Fibroblast of the aortic adventitia (primary cell): ENCODE data around the gene PGAM5. TPM values are rescaled to one million over a fixed set of nuclear protein-coding genes. Genes with fewer than 3 reads are reported as not detected.
A peak's percentile ranks its signal among the peaks of the same experiment; 100 is the strongest.

ENCODE experiments used
- DNase-seq: peaks from one replicate; pipeline ENCODE4 v3.0.0-alpha.2; 2010; ENCODE audit warnings: low read depth
- H3K4me3 ChIP-seq: 2 replicates; pipeline ENCODE4 v1.5.1; 2011; ENCODE audit warnings: low read depth, mild to moderate bottlenecking, control low read depth, low read length, moderate library complexity
- CTCF ChIP-seq: IDR thresholded peaks from 2 replicates; pipeline ENCODE4 v1.5.1; 2011; ENCODE audit warnings: mild to moderate bottlenecking, low read length, control low read depth, inconsistent platforms; ENCODE audit not compliant: insufficient read depth
- total RNA-seq: library from RNA; depleted of rRNA; stranded (reverse); fragments of >200 nt; gene quantifications from 2 replicates; pipeline ENCODE4 v1.2.3, GENCODE V29; 2012; ENCODE audit warnings: low replicate concordance

Gene PGAM5
- total RNA-seq, 1 donor: 22.4 TPM

- H3K4me3 ChIP-seq: no peak overlapping the region
- no peak for TF ChIP-seq CTCF
- DNase-seq: no peak
Measured at GRCh38 chr12:132703641-132704040, 7.0 kb upstream of the PGAM5 start.

GRCh38 chr12:132707241-132707640 lies 3.4 kb upstream of the PGAM5 start:
- H3K4me3 ChIP-seq: no peak overlapping the region
- DNase-seq: no peak
- no peak for TF ChIP-seq CTCF

- no peak for DNase-seq
- no peak overlapping the region for H3K4me3 ChIP-seq
- TF ChIP-seq CTCF: no peak
Measured at GRCh38 chr12:132708150-132708549, 2.5 kb upstream of the PGAM5 start.

- DNase-seq: no peak
- peak overlapping the region; percentile 85 for H3K4me3 ChIP-seq
- TF ChIP-seq CTCF: no peak
Measured at GRCh38 chr12:132710043-132710404, 618 bp upstream of the PGAM5 start.

- TF ChIP-seq CTCF: no peak
- peak overlapping the region; percentile 85 for H3K4me3 ChIP-seq
- DNase-seq: peak; percentile 23
Measured at GRCh38 chr12:132711080-132711843, 620 bp downstream of the PGAM5 start.

- no peak for TF ChIP-seq CTCF
- DNase-seq: no peak
Measured at GRCh38 chr12:132713123-132713522, 2.5 kb downstream of the PGAM5 start.

GRCh38 chr12:132715874-132716273 lies 5.2 kb downstream of the PGAM5 start:
- TF ChIP-seq CTCF: no peak
- DNase-seq: no peak
- H3K4me3 ChIP-seq: no peak overlapping the region

More at GRCh38 chr12:132713123-132713522, 2.5 kb downstream of the PGAM5 start:
- no peak overlapping the region for H3K4me3 ChIP-seq
